Heart left ventricle (tissue), 16 donors: Measurements from ENCODE around the gene ERFL. TPM values are rescaled to one million over a fixed set of nuclear protein-coding genes. Genes with fewer than 3 reads are reported as not detected.

Experiments used
- ATAC-seq, 4 donors: fragments of 200-7000 bp; cut with Tn5 transposase; one replicate each; pipeline ENCODE4 v1.9.1; 2020 to 2022; ENCODE audit warnings: moderate library complexity in 4 of 4, mild to moderate bottlenecking in 3 of 4, moderate number of reproducible peaks in 1 of 4
- DNase-seq, 5 donors: peaks; one replicate each; pipeline ENCODE4 v3.0.0-alpha.2; 2020
- H3K27ac ChIP-seq, 12 donors: fragments of 200-600 bp; sonication (generic) in 4 of 12; one replicate each; pipeline versions ENCODE4 v1.5.0 to v1.8.0; 2016 to 2022; ENCODE audit warnings: mild to moderate bottlenecking in 2 of 12
- H3K27me3 ChIP-seq, 9 donors: fragments of 200-600 bp; sonication (generic) in 2 of 9; one replicate each; pipeline versions ENCODE4 v1.5.1 to v1.8.0; 2016 to 2022; ENCODE audit warnings: mild to moderate bottlenecking in 3 of 9
- H3K36me3 ChIP-seq, 9 donors: fragments of 200-600 bp; sonication (generic) in 2 of 9; one replicate each; pipeline versions ENCODE4 v1.5.0 to v1.8.0; 2018 to 2022; ENCODE audit warnings: mild to moderate bottlenecking in 2 of 9
- H3K4me1 ChIP-seq, 12 donors: fragments of 200-600 bp; sonication (generic) in 4 of 12; one replicate each; pipeline versions ENCODE4 v1.5.0 to v1.8.0; 2016 to 2022; ENCODE audit warnings: mild to moderate bottlenecking in 3 of 12
- H3K4me3 ChIP-seq, 12 donors: fragments of 200-600 bp; sonication (generic) in 4 of 12; one replicate each; pipeline versions ENCODE4 v1.5.0 to v1.8.0; 2017 to 2022; ENCODE audit warnings: mild to moderate bottlenecking in 9 of 12, moderate library complexity in 4 of 12
- H3K9me3 ChIP-seq, 12 donors: fragments of 200-600 bp; sonication (generic) in 4 of 12; one replicate each; pipeline versions ENCODE4 v1.5.0 to v1.8.0; 2016 to 2022; ENCODE audit warnings: mild to moderate bottlenecking in 1 of 12
- CTCF ChIP-seq, 12 donors: fragments of 200-600 bp; sonication (generic) in 4 of 12; IDR thresholded peaks; one replicate each; pipeline versions ENCODE4 v1.5.0 to v1.8.0; 2018 to 2022; ENCODE audit warnings: antibody characterized with exemption in 12 of 12, mild to moderate bottlenecking in 5 of 12
- POLR2A ChIP-seq, 2 donors: fragments of 450-650 bp; IDR thresholded peaks; one replicate each; pipeline ENCODE4 v1.6.1; 2017; ENCODE audit warnings: antibody characterized with exemption in 2 of 2, mild to moderate bottlenecking in 2 of 2, moderate library complexity in 2 of 2
- WGBS, 4 donors: extraction: QIAGEN DNeasy Blood & Tissue Kit in 2 of 4; methylation state at CpG; one replicate each; pipeline versions ENCODE4 v1.1.5 to v1.1.7; 2013 to 2018; 5-methylcytosine and 5-hydroxymethylcytosine counted together
- intact Hi-C, 10 donors: fragments of 100-400 bp; cut with DNase I; formaldehyde crosslinking; loops; one replicate each; pipeline versions ENCODE4 v1.11.1 to v1.14.2; 2022
- polyA plus RNA-seq, 2 donors: library from polyadenylated mRNA; stranded (reverse); fragments of 200-250 nt; gene quantifications; one replicate each; pipeline ENCODE4 v1.2.3, GENCODE V29; 2013
- total RNA-seq, 9 donors: library from RNA; depleted of rRNA in 2 of 9; stranded (reverse); fragments of >200 nt in 2 of 9; fragmentation: NEBNext Ultra II Directional in 3 of 9; extraction: Animal tissue kit (Norgen Biotek cat#: 25700) in 3 of 9; gene quantifications; one replicate each; pipeline versions ENCODE4 v1.1.0 to v1.2.4, GENCODE V29; 2016 to 2023
- donor health status: ischemic (EF 13 %, LVEDD 7.1; RV severe dilation, severe dysfunction).
- donor health status: healthy with polysubstance abuse.
- donor health status: DM: no; HTN: yes; CAD: no.
- donor health status: DM: no; HTN: no; CAD: no.
- donor health status: ischemic (EF 25% LVEDD 6.9; RV normal size, moderate dysfunction).
- donor health status: ischemic (EF 25% LVEDD 5.7; RV mildly dilated, moderate dysfunction).
- donor health status: healthy.
- donor health status: DM: yes; HTN: yes; CAD: no.
- donor health status: ischemic (EF 35%, LVEDD 5.7; RV mildly dilated, moderate dysfunction).
- donor health status: nonischemic (EF 11% LVEDD 7.7; RV severe dilation, severe dysfunction).
- donor health status: DM: yes; HTN: yes; CAD: no.
- donor health status: PGD.
- donor health status: ischemic (EF 29% LVEDD 5.4; RV normal size, mild dysfunction).
- donor health status: nonischemic (EF 23%, LVEDD 6.1; RV moderate dilation, normal function).

Gene ERFL
- total and polyA plus RNA-seq, 11 donors = 0.13 TPM; not detected in 10

GRCh38 chr19:41923045-41923788 lies 5.0 kb downstream of the ERFL start:
- H3K4me1 ChIP-seq = peaks cover 0 to 13% (median 6%) of the 10 kb centered on the region in 12 donors
- H3K4me3 ChIP-seq = no peak overlapping the region
- no peaks in the 10 kb centered on the region for H3K36me3 ChIP-seq
- no peak overlapping the region for H3K27ac ChIP-seq
- intact Hi-C loops = no loop called here
- DNase-seq (no peak), ATAC-seq (no peak)
- H3K27me3 ChIP-seq = peaks cover 47 to 96% (median 75%) of the 10 kb centered on the region in 9 donors
- TF ChIP-seq POLR2A (IDR thresholded peaks at IDR 0.05) = no peak
- TF ChIP-seq CTCF (IDR thresholded peaks at IDR 0.05) = no peak
- no peaks in the 10 kb centered on the region for H3K9me3 ChIP-seq
- WGBS, 4 donors = 25 to 36% (median 31%) methylated on average over 4 to 6 of the region's 6 CpGs

- intact Hi-C loops = no loop called here
- ATAC-seq (no peak), DNase-seq (no peak)
- Histone ChIP-seq H3K27me3 (peaks cover 44 to 96% (median 72%) of the 10 kb centered on the region in 9 donors), H3K27ac (no peak overlapping the region), H3K36me3 (no peaks in the 10 kb centered on the region), H3K4me1 (peaks cover 0 to 6% (median 0%) of the 10 kb centered on the region in 12 donors), H3K4me3 (no peak overlapping the region), H3K9me3 (no peaks in the 10 kb centered on the region)
- WGBS, 4 donors = 13 to 16% (median 14%) methylated on average over 11 to 18 of the region's 18 CpGs
- TF ChIP-seq CTCF (IDR thresholded peaks at IDR 0.05) = no peak
- no peak for TF ChIP-seq POLR2A (IDR thresholded peaks at IDR 0.05)
Observed at GRCh38 chr19:41922585-41922984, 5.7 kb downstream of the ERFL start.

- H3K36me3 ChIP-seq = no peaks in the 10 kb centered on the region
- intact Hi-C loops = no loop called here
- H3K4me3 ChIP-seq = no peak overlapping the region
- DNase-seq (no peak), ATAC-seq (no peak)
- 8 to 15% (median 10%) methylated on average over 22 of the region's 22 CpGs for WGBS, 4 donors
- no peaks in the 10 kb centered on the region for H3K9me3 ChIP-seq
- no peak for TF ChIP-seq POLR2A (IDR thresholded peaks at IDR 0.05)
- no peak for TF ChIP-seq CTCF (IDR thresholded peaks at IDR 0.05)
- no peak overlapping the region for H3K27ac ChIP-seq
- peaks cover 45 to 96% (median 71%) of the 10 kb centered on the region in 9 donors for H3K27me3 ChIP-seq
- peaks cover 0 to 3% (median 0%) of the 10 kb centered on the region in 12 donors for H3K4me1 ChIP-seq
Observed at GRCh38 chr19:41921577-41922576, 6.4 kb downstream of the ERFL start.
